ENCODE data around the gene FGD2. TPM values are rescaled to one million over a fixed set of nuclear protein-coding genes. Genes with fewer than 3 reads are reported as not detected.

The FGD2 gene
- total RNA-seq, 2 donors from 2014 or later, result 10.1 to 11.9 TPM

DNA sequence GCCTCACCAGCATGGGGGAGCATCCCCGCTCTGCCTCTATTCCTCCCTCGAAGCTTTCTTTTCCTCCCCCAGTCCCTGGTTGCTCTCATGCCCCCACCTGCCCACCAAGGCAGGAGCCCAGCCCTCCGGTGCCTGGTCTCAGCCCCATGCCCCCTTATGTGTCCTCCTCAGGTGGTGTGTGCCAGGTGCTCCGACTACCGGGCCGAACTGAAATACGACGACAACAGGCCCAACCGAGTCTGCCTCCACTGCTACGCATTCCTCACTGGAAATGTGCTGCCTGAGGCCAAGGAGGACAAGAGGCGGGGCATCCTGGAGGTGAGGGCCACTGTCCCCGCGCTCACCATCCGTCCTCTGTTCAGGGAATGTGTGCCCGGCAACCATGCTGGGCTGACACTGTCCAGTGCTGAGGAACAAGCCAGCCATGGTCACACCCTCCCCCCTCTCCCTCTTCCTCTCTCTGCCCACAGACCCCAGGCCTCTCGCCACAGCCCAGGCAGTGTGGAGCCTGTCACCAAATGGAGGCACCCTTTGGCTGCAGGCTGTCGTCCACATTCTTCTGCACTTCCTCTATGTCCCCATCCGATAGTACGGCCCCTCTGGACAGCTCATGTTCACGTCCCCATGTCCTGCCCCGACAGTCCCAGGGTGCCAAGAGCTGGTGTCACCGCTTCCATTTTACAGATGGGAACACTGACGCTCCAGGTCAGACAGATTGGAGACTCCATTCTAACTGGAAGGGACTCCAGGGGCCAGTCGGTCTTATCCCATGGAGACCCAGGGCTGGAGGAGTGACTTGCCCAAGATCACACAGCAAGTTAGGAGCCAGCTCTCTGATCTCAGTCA, 20.4 kb downstream of the FGD2 start:
- WGBS, 2 donors, result 91 to 94% methylated on average over 23 to 24 of the region's 24 CpGs
- no peak for DNase-seq
- Histone ChIP-seq H3K4me1 (peaks cover 27% of the 10 kb centered on the region), H3K9me3 (no peaks in the 10 kb centered on the region), H3K27ac (no peak overlapping the region), H3K4me3 (no peak overlapping the region), H3K27me3 (no peaks in the 10 kb centered on the region), H3K36me3 (replicated peaks in 1 of 2; ENCODE audit: insufficient read depth in 1 of 2, low read depth in 2 of 2) (no peaks in the 10 kb centered on the region)
- no peak for TF ChIP-seq POLR2A (IDR thresholded peaks at IDR 0.05)
- TF ChIP-seq, protein P1, sequence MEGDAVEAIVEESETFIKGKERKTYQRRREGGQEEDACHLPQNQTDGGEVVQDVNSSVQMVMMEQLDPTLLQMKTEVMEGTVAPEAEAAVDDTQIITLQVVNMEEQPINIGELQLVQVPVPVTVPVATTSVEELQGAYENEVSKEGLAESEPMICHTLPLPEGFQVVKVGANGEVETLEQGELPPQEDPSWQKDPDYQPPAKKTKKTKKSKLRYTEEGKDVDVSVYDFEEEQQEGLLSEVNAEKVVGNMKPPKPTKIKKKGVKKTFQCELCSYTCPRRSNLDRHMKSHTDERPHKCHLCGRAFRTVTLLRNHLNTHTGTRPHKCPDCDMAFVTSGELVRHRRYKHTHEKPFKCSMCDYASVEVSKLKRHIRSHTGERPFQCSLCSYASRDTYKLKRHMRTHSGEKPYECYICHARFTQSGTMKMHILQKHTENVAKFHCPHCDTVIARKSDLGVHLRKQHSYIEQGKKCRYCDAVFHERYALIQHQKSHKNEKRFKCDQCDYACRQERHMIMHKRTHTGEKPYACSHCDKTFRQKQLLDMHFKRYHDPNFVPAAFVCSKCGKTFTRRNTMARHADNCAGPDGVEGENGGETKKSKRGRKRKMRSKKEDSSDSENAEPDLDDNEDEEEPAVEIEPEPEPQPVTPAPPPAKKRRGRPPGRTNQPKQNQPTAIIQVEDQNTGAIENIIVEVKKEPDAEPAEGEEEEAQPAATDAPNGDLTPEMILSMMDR (IDR thresholded peaks at IDR 0.05), result no peak
- intact Hi-C loops (cut with DNase I), result loop anchor here (5.0 kb wide), 1 partner anchor 146 kb away; the partner anchor contains the start of gene PIM1
- ATAC-seq, result no peak

DNA sequence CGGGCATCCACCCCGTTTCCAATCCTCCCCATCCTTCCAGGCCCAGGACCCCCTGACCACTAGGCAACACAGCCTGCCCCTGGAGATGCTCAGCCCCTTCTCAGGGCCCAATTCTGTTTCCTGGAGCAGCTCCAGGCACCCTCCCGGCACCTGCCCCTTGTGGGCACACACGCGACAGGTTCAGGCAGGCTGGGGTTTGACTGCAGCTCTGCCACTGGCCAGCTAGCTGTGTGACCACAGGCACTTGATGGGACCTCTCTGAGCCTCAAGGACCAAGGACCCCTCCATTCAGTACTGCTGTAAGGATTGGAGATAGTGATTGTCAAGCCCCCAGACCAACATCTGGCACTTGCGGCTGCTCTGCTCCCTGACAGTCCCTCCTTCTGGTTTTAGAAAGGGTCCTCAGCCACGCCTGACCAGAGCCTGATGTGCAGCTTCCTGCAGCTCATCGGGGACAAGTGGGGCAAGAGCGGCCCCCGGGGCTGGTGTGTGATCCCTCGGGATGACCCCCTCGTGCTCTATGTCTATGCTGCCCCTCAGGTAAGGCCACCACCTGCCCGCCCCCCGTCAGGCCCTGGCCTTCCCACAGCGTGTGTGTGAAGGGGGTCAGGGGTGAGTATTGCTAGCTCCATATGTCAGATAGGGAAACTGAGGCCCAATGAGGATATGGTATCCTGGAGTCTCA, 21.7 kb downstream of the FGD2 start:
- intact Hi-C loops (cut with DNase I), result loop anchor here (5.0 kb wide), 1 partner anchor 145 kb away; the partner anchor contains the start of gene PIM1
- no peak for TF ChIP-seq POLR2A (IDR thresholded peaks at IDR 0.05)
- TF ChIP-seq, protein P1 (IDR thresholded peaks at IDR 0.05), result no peak
- WGBS, 2 donors, result 69 to 80% methylated on average over 8 to 15 of the region's 15 CpGs
- Histone ChIP-seq H3K27me3 (no peaks in the 10 kb centered on the region), H3K36me3 (replicated peaks in 1 of 2; ENCODE audit: insufficient read depth in 1 of 2, low read depth in 2 of 2) (no peaks in the 10 kb centered on the region), H3K9me3 (no peaks in the 10 kb centered on the region), H3K4me1 (peaks cover 22% of the 10 kb centered on the region), H3K27ac (no peak overlapping the region), H3K4me3 (no peak overlapping the region)
- ATAC-seq (no peak), DNase-seq (no peak)

DNA sequence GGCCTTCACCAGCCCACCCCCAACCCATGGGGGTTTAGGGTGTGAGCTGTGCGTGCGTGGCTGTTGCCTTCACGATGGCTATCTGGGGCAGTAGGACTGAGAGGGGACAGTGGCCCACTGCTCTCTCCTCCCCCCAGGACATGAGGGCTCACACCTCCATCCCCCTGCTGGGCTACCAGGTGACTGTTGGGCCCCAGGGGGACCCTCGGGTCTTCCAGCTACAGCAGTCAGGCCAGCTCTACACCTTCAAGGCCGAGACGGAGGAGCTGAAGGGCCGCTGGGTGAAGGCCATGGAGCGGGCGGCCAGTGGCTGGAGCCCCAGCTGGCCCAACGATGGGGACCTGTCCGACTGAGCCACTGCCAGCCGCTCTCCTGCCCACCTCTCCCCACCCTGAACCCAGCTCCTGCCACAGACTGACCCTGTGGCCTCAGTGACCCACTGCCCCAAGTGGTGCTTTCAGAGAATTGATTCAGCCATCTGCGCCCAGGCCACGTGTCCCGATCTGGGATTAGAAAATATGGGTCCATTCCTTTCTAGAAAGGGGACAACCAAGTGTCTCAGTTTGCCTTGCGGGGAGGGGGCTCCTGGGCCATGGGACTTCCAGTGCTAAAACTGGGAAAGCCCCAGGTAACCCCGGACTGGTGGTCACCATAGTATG, 22.5 kb downstream of the FGD2 start:
- no peak overlapping the region for H3K4me3 ChIP-seq
- WGBS, 2 donors, result 78 to 89% methylated on average over 14 to 15 of the region's 17 CpGs
- intact Hi-C loops (cut with DNase I), result loop anchor here (5.0 kb wide), 1 partner anchor 144 kb away; the partner anchor contains the start of gene PIM1
- TF ChIP-seq, protein P1 (IDR thresholded peaks at IDR 0.05), result no peak
- no peak for TF ChIP-seq POLR2A (IDR thresholded peaks at IDR 0.05)
- ATAC-seq, result no peak
- peaks cover 21% of the 10 kb centered on the region for H3K4me1 ChIP-seq
- H3K36me3 ChIP-seq (replicated peaks in 1 of 2; ENCODE audit: insufficient read depth in 1 of 2, low read depth in 2 of 2), result no peaks in the 10 kb centered on the region
- no peaks in the 10 kb centered on the region for H3K9me3 ChIP-seq
- no peaks in the 10 kb centered on the region for H3K27me3 ChIP-seq
- H3K27ac ChIP-seq, result no peak overlapping the region
- no peak for DNase-seq

DNA sequence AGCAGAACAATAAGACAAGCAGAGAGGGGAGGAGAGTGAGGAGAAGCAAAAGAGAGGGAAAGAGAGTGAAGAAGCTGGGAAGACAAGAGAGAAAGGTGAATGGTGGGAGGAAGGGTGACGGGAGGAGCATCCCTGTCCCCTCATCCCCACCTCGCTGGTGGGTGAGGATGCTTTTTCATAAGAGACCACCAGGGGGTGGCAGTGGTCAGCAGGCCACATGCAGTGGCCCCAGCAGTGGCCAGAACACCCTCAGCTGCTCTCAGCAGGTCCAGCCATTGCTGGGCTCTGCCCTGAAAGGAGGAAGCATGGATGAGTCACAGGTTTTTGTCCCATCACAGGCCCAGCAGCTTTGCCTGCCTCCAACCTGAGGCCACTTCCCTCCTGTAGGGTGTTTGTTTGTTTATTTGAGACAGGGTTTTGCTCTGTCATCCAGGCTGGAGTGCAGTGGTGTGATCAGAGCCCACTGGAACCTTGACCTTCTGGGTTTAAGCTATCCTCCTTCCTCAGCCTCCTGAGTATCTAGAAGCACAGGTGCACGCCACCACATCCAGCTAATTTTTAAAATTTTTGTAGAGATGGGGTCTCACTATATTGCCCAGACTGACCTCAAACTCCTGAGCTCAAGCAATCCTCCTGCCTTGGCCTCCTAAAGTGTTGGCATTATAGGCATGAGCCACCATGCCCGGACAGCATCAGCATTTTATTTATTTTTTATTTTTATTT, 24.0 kb downstream of the FGD2 start:
- Histone ChIP-seq H3K9me3 (no peaks in the 10 kb centered on the region), H3K4me3 (no peak overlapping the region), H3K36me3 (replicated peaks in 1 of 2; ENCODE audit: insufficient read depth in 1 of 2, low read depth in 2 of 2) (no peaks in the 10 kb centered on the region), H3K27ac (peak overlapping the region in 1 of 4 donors; percentile 39), H3K4me1 (peaks cover 8% of the 10 kb centered on the region), H3K27me3 (no peaks in the 10 kb centered on the region)
- DNase-seq, result peak; percentile 73 to 89 (median 85)
- peak; percentile 91 for ATAC-seq
- no peak for TF ChIP-seq POLR2A (IDR thresholded peaks at IDR 0.05)
- TF ChIP-seq, protein P1 (IDR thresholded peaks at IDR 0.05), result peak; percentile 54 to 89 (median 85)
- intact Hi-C loops (cut with DNase I), result loop anchor here (5.0 kb wide), 1 partner anchor 143 kb away; the partner anchor contains the start of gene PIM1
- WGBS, 2 donors, result 55 to 58% methylated on average over 4 of the region's 4 CpGs

Data from body of pancreas (tissue), 4 donors.